ENCODE results near the gene PCNX4. TPM values are rescaled to one million over a fixed set of nuclear protein-coding genes. Genes with fewer than 3 reads are reported as not detected.

The PCNX4 gene
- total RNA-seq, 2 donors from 2014 or later = 37.6 to 71.2 TPM

DNA sequence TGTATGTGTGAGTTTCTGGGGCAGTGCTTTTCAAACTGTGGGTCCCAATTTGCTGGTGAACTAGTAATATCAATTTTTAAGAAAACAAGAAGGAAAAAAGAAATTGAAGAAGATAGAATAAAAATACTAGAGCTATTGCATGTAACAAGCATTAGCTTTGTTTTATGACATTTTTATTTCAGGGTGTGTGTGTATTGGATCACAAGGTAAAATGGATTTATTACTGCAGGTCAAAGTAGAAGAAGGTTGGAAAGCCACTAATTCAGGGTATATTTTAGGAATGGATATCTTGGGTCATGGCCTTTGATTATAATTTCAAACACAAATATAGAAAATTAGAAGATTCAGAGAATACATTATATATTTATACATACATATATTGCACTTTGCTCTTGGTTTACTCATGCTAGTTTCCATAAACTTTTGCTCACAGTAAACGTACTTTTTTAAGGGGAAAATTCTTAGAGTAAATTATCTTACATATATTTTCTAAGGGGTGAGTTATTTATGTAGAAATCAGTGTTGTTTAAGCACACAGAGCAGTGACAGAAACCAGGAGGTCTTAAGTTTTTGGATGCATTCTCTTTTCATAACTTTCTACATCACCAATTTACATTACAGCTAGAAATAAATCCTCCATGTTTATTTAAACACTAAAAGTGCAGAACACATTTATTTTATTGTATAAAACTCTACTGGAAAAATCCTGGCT, 122.8 kb downstream of the PCNX4 start:
- H3K4me3 ChIP-seq = no peak overlapping the region
- H3K4me1 ChIP-seq = no peaks in the 10 kb centered on the region
- intact Hi-C loops (cut with DNase I) = no loop called here
- no peak for DNase-seq
- WGBS, 2 donors = 39 to 45% methylated on average over 1 of the region's 1 CpG
- no peak for ATAC-seq
- H3K9me3 ChIP-seq = no peaks in the 10 kb centered on the region
- no peak overlapping the region for H3K27ac ChIP-seq
- TF ChIP-seq POLR2A (IDR thresholded peaks at IDR 0.05) = no peak
- TF ChIP-seq, protein P1, sequence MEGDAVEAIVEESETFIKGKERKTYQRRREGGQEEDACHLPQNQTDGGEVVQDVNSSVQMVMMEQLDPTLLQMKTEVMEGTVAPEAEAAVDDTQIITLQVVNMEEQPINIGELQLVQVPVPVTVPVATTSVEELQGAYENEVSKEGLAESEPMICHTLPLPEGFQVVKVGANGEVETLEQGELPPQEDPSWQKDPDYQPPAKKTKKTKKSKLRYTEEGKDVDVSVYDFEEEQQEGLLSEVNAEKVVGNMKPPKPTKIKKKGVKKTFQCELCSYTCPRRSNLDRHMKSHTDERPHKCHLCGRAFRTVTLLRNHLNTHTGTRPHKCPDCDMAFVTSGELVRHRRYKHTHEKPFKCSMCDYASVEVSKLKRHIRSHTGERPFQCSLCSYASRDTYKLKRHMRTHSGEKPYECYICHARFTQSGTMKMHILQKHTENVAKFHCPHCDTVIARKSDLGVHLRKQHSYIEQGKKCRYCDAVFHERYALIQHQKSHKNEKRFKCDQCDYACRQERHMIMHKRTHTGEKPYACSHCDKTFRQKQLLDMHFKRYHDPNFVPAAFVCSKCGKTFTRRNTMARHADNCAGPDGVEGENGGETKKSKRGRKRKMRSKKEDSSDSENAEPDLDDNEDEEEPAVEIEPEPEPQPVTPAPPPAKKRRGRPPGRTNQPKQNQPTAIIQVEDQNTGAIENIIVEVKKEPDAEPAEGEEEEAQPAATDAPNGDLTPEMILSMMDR (IDR thresholded peaks at IDR 0.05) = no peak
- H3K27me3 ChIP-seq = no peaks in the 10 kb centered on the region
- H3K36me3 ChIP-seq (replicated peaks in 1 of 2; ENCODE audit: insufficient read depth in 1 of 2, low read depth in 2 of 2) = no peaks in the 10 kb centered on the region

DNA sequence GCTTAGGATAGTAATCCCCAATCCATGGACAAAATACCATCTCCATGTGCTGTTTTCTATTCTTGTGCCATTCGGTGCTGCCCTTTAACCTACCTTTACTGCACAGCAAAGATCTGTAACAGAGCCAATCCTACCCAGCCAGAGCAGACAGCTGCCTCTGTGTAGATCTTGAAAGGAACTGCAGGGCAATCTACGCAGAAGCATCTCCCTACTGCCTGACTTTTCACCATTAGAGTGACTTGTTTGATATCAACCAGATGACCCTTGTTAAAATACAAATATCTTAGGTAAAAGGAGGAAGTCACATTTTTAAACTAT, 123.4 kb downstream of the PCNX4 start:
- H3K4me1 ChIP-seq = no peaks in the 10 kb centered on the region
- H3K27me3 ChIP-seq = no peaks in the 10 kb centered on the region
- TF ChIP-seq, protein P1 (IDR thresholded peaks at IDR 0.05) = no peak
- no peak for TF ChIP-seq POLR2A (IDR thresholded peaks at IDR 0.05)
- 38 to 48% methylated on average over 2 of the region's 2 CpGs for WGBS, 2 donors
- intact Hi-C loops (cut with DNase I) = no loop called here
- H3K36me3 ChIP-seq (replicated peaks in 1 of 2; ENCODE audit: insufficient read depth in 1 of 2, low read depth in 2 of 2) = no peaks in the 10 kb centered on the region
- no peaks in the 10 kb centered on the region for H3K9me3 ChIP-seq
- DNase-seq (no peak), ATAC-seq (no peak)
- no peak overlapping the region for H3K27ac ChIP-seq
- no peak overlapping the region for H3K4me3 ChIP-seq

DNA sequence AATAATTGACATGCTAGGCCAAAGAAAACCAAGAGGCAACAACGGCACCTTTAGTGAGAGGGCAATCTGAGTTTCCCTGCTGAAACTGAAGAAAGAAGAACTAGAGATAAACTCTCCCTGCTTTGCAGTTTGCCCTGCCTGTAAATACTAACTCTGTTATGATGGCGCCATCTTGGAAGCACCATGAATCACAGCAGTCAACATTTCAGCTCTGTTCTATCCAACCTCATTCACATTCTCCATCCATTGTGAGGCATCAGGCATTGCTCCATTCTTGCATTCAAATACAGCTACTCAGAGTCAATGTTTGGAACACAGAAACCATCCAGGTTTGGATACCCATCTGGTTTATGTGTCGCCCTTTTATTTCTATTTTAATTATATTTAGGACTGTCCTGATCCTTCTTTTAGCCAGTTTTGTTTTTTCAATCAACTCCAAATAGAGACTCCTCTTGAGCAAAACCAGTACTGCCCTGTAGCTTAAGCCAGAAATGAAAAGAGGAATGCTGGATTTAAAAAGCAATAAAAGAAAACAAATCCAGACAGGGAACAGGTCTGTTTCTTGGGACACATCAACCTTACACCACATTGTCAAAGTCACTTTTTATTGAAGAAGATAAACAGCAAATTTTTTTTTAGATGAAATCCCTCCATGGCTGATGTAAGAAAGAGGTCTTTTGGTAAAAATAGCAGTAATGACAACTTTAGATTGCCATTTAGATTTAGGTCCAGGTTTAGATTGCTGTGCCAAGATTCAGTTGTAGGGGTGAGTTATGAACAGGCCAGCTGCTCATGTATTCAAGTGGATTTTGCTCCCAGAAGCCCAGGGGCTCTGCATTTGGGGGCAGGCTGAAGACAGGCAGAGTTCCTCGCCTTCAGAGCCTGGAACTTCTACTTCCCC, 124.0 kb downstream of the PCNX4 start:
- Histone ChIP-seq H3K36me3 (replicated peaks in 1 of 2; ENCODE audit: insufficient read depth in 1 of 2, low read depth in 2 of 2) (no peaks in the 10 kb centered on the region), H3K27ac (no peak overlapping the region), H3K9me3 (no peaks in the 10 kb centered on the region), H3K4me3 (no peak overlapping the region), H3K4me1 (no peaks in the 10 kb centered on the region), H3K27me3 (no peaks in the 10 kb centered on the region)
- DNase-seq (no peak), ATAC-seq (no peak)
- 79 to 83% methylated on average over 4 of the region's 4 CpGs for WGBS, 2 donors
- no peak for TF ChIP-seq POLR2A (IDR thresholded peaks at IDR 0.05)
- TF ChIP-seq, protein P1 (IDR thresholded peaks at IDR 0.05) = no peak
- intact Hi-C loops (cut with DNase I) = no loop called here

DNA sequence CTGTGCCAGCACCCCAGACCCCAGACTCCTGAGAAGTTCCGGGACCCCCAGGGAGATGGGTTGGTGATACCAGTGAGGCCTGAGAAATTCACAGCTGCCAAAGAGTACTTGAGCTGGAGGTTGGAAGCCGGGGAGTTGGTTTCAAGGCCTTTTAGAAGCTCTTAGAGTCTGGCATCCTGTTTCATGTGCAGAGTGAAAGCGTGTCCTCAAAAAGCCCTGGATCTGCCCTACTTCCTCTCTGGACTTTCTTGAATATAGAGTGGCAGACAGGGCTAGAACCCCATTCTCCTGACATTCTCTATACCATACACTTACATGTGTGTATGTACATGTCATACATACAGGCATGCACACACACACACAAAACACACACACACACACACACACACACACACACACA, 126.0 kb downstream of the PCNX4 start:
- DNase-seq = no peak
- WGBS, 2 donors = 48 to 60% methylated on average over 3 of the region's 3 CpGs
- no peak overlapping the region for H3K4me3 ChIP-seq
- no peak for ATAC-seq
- H3K9me3 ChIP-seq = no peaks in the 10 kb centered on the region
- TF ChIP-seq, protein P1 (IDR thresholded peaks at IDR 0.05) = no peak
- TF ChIP-seq POLR2A (IDR thresholded peaks at IDR 0.05) = no peak
- intact Hi-C loops (cut with DNase I) = no loop called here
- no peaks in the 10 kb centered on the region for H3K27me3 ChIP-seq
- no peak overlapping the region for H3K27ac ChIP-seq
- H3K36me3 ChIP-seq (replicated peaks in 1 of 2; ENCODE audit: insufficient read depth in 1 of 2, low read depth in 2 of 2) = no peaks in the 10 kb centered on the region
- no peaks in the 10 kb centered on the region for H3K4me1 ChIP-seq

Other genes with a start within 250 kb of the PCNX4 start
- gene RTN1, start 221.1 kb upstream of the PCNX4 start, total RNA-seq = 10 to 100 TPM in 1 of 2 donors, 1 to 10 TPM in 1; 8.6 to 11.2 TPM
- not detected for gene LRRC9, start 171.8 kb upstream of the PCNX4 start, total RNA-seq
- gene DHRS7, start 73.5 kb downstream of the PCNX4 start, total RNA-seq = 10 to 100 TPM; 67.7 to 97.6 TPM
- 10 to 100 TPM; 12.5 to 24.1 TPM for gene PPM1A, start 157.3 kb downstream of the PCNX4 start, total RNA-seq

All from body of pancreas (tissue), 4 donors.